ENCODE results near the gene JMJD8.

JMJD8 gene

GRCh38 chr16:646679-647172 lies 37.4 kb downstream of the JMJD8 start:
- TF ChIP-seq SIN3A (IDR thresholded peaks at IDR 0.05; ENCODE audit: borderline replicate concordance, insufficient read depth, low read length) (no peak), POLR2AphosphoS5 (IDR thresholded peaks at IDR 0.05; ENCODE audit: low read depth, low read length) (no peak), FOXP2 (optimal IDR thresholded peaks at IDR 0.05; ENCODE audit: borderline replicate concordance, extremely low read depth, extremely low read length, insufficient read depth) (no peak), TAF1 (IDR thresholded peaks at IDR 0.05; ENCODE audit: borderline replicate concordance, insufficient read depth, low read length) (no peak)
- TF ChIP-seq, protein P1, sequence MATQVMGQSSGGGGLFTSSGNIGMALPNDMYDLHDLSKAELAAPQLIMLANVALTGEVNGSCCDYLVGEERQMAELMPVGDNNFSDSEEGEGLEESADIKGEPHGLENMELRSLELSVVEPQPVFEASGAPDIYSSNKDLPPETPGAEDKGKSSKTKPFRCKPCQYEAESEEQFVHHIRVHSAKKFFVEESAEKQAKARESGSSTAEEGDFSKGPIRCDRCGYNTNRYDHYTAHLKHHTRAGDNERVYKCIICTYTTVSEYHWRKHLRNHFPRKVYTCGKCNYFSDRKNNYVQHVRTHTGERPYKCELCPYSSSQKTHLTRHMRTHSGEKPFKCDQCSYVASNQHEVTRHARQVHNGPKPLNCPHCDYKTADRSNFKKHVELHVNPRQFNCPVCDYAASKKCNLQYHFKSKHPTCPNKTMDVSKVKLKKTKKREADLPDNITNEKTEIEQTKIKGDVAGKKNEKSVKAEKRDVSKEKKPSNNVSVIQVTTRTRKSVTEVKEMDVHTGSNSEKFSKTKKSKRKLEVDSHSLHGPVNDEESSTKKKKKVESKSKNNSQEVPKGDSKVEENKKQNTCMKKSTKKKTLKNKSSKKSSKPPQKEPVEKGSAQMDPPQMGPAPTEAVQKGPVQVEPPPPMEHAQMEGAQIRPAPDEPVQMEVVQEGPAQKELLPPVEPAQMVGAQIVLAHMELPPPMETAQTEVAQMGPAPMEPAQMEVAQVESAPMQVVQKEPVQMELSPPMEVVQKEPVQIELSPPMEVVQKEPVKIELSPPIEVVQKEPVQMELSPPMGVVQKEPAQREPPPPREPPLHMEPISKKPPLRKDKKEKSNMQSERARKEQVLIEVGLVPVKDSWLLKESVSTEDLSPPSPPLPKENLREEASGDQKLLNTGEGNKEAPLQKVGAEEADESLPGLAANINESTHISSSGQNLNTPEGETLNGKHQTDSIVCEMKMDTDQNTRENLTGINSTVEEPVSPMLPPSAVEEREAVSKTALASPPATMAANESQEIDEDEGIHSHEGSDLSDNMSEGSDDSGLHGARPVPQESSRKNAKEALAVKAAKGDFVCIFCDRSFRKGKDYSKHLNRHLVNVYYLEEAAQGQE (IDR thresholded peaks at IDR 0.05; ENCODE audit: insufficient read depth in 1 of 2, low read depth in 2 of 2, low read length in 2 of 2) = no peak

GRCh38 chr16:645852-646678 lies 38.1 kb downstream of the JMJD8 start:
- no peak for TF ChIP-seq SIN3A (IDR thresholded peaks at IDR 0.05; ENCODE audit: borderline replicate concordance, insufficient read depth, low read length)
- no peak for TF ChIP-seq POLR2AphosphoS5 (IDR thresholded peaks at IDR 0.05; ENCODE audit: low read depth, low read length)
- no peak for TF ChIP-seq FOXP2 (optimal IDR thresholded peaks at IDR 0.05; ENCODE audit: borderline replicate concordance, extremely low read depth, extremely low read length, insufficient read depth)

GRCh38 chr16:644556-644955 lies 39.6 kb downstream of the JMJD8 start:
- TF ChIP-seq FOXP2 (optimal IDR thresholded peaks at IDR 0.05; ENCODE audit: borderline replicate concordance, extremely low read depth, extremely low read length, insufficient read depth) (no peak), TAF1 (IDR thresholded peaks at IDR 0.05; ENCODE audit: borderline replicate concordance, insufficient read depth, low read length) (no peak), SIN3A (IDR thresholded peaks at IDR 0.05; ENCODE audit: borderline replicate concordance, insufficient read depth, low read length) (no peak), POLR2AphosphoS5 (IDR thresholded peaks at IDR 0.05; ENCODE audit: low read depth, low read length) (no peak)
- TF ChIP-seq, protein P1 (IDR thresholded peaks at IDR 0.05; ENCODE audit: insufficient read depth in 1 of 2, low read depth in 2 of 2, low read length in 2 of 2) = no peak

GRCh38 chr16:643050-643368 lies 41.1 kb downstream of the JMJD8 start:
- no peak for TF ChIP-seq POLR2AphosphoS5 (IDR thresholded peaks at IDR 0.05; ENCODE audit: low read depth, low read length)
- TF ChIP-seq TAF1 (IDR thresholded peaks at IDR 0.05; ENCODE audit: borderline replicate concordance, insufficient read depth, low read length) = no peak
- TF ChIP-seq FOXP2 (optimal IDR thresholded peaks at IDR 0.05; ENCODE audit: borderline replicate concordance, extremely low read depth, extremely low read length, insufficient read depth) = no peak
- TF ChIP-seq SIN3A (IDR thresholded peaks at IDR 0.05; ENCODE audit: borderline replicate concordance, insufficient read depth, low read length) = no peak
- TF ChIP-seq, protein P1 (IDR thresholded peaks at IDR 0.05; ENCODE audit: insufficient read depth in 1 of 2, low read depth in 2 of 2, low read length in 2 of 2) = no peak

- TF ChIP-seq FOXP2 (optimal IDR thresholded peaks at IDR 0.05; ENCODE audit: borderline replicate concordance, extremely low read depth, extremely low read length, insufficient read depth) (no peak), TAF1 (IDR thresholded peaks at IDR 0.05; ENCODE audit: borderline replicate concordance, insufficient read depth, low read length) (0 out of 2 replicates have a peak, but pooled peaks have one; percentile 15), POLR2AphosphoS5 (IDR thresholded peaks at IDR 0.05; ENCODE audit: low read depth, low read length) (no peak), SIN3A (IDR thresholded peaks at IDR 0.05; ENCODE audit: borderline replicate concordance, insufficient read depth, low read length) (no peak)
- TF ChIP-seq, protein P1 (IDR thresholded peaks at IDR 0.05; ENCODE audit: insufficient read depth in 1 of 2, low read depth in 2 of 2, low read length in 2 of 2) = no peak
Observed at GRCh38 chr16:642189-643049, 41.7 kb downstream of the JMJD8 start.

Data from PFSK-1 (cell line).